SU-DHL-6 (cell line): ENCODE results near the gene MRPL38.

Source experiments
- H2AFZ ChIP-seq: fragments of 200-600 bp; sonication (generic); 2 replicates; pipeline ENCODE4 v1.6.1; 2014; ENCODE audit warnings: low read depth, mild to moderate bottlenecking, moderate library complexity, mixed read lengths, antibody characterized with exemption, low read length; ENCODE audit not compliant: severe bottlenecking
- H3F3A ChIP-seq: fragments of 200-600 bp; shearing (Covaris generic); 2 replicates; pipeline ENCODE4 v1.6.0; 2016; ENCODE audit warnings: antibody characterized with exemption, mild to moderate bottlenecking; ENCODE audit not compliant: insufficient read depth
- H3K27ac ChIP-seq: fragments of 200-600 bp; sonication (generic); 2 replicates; pipeline ENCODE4 v1.5.1; 2016; ENCODE audit warnings: low read depth, mild to moderate bottlenecking, low read length, moderate library complexity, mixed read lengths
- H3K27me3 ChIP-seq: fragments of 200-600 bp; sonication (generic), shearing (Covaris generic); 2 replicates; pipeline ENCODE4 v1.6.0; 2014; ENCODE audit warnings: mild to moderate bottlenecking, low read length
- H3K36me3 ChIP-seq: fragments of 200-600 bp; sonication (generic); 2 replicates; pipeline ENCODE4 v1.6.1; 2014; ENCODE audit warnings: mild to moderate bottlenecking, low read length, mixed read lengths
- H3K4me2 ChIP-seq: fragments of 300-600, 200-600 bp; shearing (Covaris generic), sonication (generic); 2 replicates; pipeline ENCODE4 v1.6.0; 2014; ENCODE audit warnings: low read length, low read depth, mild to moderate bottlenecking; ENCODE audit not compliant: poor library complexity, severe bottlenecking
- H3K4me3 ChIP-seq: fragments of 200-600 bp; sonication (generic); 2 replicates; pipeline ENCODE4 v1.5.1; 2014; ENCODE audit warnings: antibody characterized with exemption, low read length, mild to moderate bottlenecking, mixed read lengths; ENCODE audit not compliant: insufficient read depth, poor library complexity, severe bottlenecking
- H3K79me2 ChIP-seq: fragments of 200-600 bp; sonication (generic); 2 replicates; pipeline ENCODE4 v1.6.1; 2014; ENCODE audit warnings: mild to moderate bottlenecking, low read length, moderate library complexity; ENCODE audit not compliant: insufficient read depth
- H3K9ac ChIP-seq: fragments of 200-600 bp; sonication (generic); 2 replicates; pipeline ENCODE4 v1.7.0; 2014; ENCODE audit warnings: mild to moderate bottlenecking, low read length
- H3K9me2 ChIP-seq: fragments of 200-600 bp; sonication (generic); replicated peaks from 2 replicates; pipeline ENCODE4 v1.6.1; 2014; ENCODE audit warnings: low read length; ENCODE audit not compliant: insufficient read depth
- H3K9me3 ChIP-seq: fragments of 200-600 bp; sonication (generic); 2 replicates; pipeline ENCODE4 v1.6.1; 2014; ENCODE audit warnings: low read length, mixed read lengths; ENCODE audit not compliant: insufficient read depth
- H4K20me1 ChIP-seq: fragments of 200-600 bp; sonication (generic); 2 replicates; pipeline ENCODE4 v1.6.1; 2014; ENCODE audit warnings: low read depth, mild to moderate bottlenecking, antibody characterized with exemption, low read length, moderate library complexity, mixed read lengths
- CTCF ChIP-seq: fragments of 200-600 bp; sonication (generic); IDR thresholded peaks from one replicate; pipeline ENCODE4 v1.5.1; 2017; ENCODE audit warnings: antibody characterized with exemption, mild to moderate bottlenecking, low read length, moderate library complexity; ENCODE audit not compliant: insufficient read depth, poor library complexity, severe bottlenecking
- EZH2phosphoT487 ChIP-seq: fragments of 200-600 bp; sonication (generic), shearing (Covaris generic); conservative IDR thresholded peaks from 2 replicates; pipeline ENCODE4 v1.6.1; 2018; ENCODE audit warnings: mild to moderate bottlenecking, antibody characterized with exemption, low read length, moderate library complexity, mixed read lengths

MRPL38 gene

DNA sequence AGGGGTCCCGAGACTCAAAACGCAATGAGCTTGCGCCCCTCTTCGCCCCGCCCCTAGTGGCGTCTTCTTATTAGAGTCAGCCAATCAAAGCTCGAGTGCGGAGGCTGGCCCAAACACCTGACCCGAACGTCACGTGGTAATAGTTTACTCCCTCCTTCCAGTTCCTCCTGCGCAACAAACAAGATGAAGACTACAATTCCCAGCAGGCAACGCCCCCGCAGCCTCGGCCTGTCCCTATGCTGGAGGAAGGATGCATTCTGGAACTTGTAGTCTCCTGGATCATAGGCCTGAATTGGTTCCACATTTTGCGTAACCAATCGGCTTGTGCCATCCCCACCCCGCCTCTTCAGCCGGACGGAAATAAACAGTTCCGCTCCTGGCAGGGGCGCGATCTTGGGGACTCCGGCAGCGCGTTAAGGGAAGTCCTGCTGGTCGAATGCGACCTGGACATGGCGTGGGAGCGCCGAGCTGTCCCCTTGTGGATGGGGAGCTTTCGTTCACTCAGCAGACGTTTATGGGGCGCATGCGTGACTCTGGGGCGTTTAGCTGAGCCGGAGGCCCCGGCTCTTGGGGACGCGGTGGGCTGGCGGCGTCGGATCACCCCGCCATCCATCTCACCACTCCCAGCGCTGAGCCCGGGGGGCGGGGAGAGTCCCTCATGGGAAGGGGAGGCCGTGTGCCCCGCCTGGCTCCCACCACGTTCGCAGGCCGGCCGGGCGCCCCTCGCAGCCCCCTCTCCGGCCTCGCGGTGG lies 49.2 kb downstream of the MRPL38 start, which contains the start of gene WBP2:
Gene WBP2, minus strand, starts transcription at position 26 of the 752 bp plus-strand sequence. CDS start 38 bp downstream, outside the sequence.
- TF ChIP-seq EZH2phosphoT487, result no peak
- peak; percentile 55 for TF ChIP-seq CTCF
- peak within 1 kb of the TSS; percentile 57 for H2AFZ ChIP-seq

DNA sequence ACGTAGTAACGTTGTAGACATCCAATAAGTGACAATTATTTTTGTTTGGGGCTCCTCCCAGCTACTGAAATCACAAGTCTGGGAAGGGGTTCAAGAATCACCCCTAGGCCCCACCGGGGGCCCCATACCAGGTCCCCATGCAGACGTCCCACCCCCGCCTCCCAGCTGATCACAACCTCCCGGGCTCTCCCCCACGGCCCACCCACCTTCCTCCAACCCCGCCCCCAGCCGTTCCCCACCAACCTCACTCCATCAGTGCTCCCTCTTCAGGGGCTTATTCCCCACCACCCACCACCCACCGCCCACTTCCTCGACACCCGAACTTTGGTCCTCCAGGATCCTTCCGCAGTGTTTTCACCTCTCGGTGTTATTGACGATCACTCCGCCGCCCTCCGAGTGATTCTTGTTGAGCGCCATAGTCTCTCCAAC lies 49.8 kb downstream of the MRPL38 start:
- Histone ChIP-seq H3F3A (peaks cover 21% of the 10 kb centered on the region), H3K4me3 (peak overlapping the region; percentile 65), H3K9ac (peak overlapping the region; percentile 58), H2AFZ (no peak overlapping the region), H3K27me3 (no peaks in the 10 kb centered on the region), H4K20me1 (no peaks in the 10 kb centered on the region), H3K36me3 (no peaks in the 10 kb centered on the region), H3K9me3 (no peaks in the 10 kb centered on the region), H3K79me2 (peaks cover 11% of the 10 kb centered on the region; the same call in 1 of the 2 replicates), H3K27ac (no peak overlapping the region), H3K4me2 (peak overlapping the region; percentile 79), H3K9me2 (no peaks in the 10 kb centered on the region)
- TF ChIP-seq EZH2phosphoT487 (no peak), CTCF (no peak)

More for the DNA sequence above, 49.2 kb downstream of the MRPL38 start, which contains the start of gene WBP2:
- Histone ChIP-seq H3K9me2 (no peaks in the 10 kb centered on the region), H3K4me3 (peak within 1 kb of the TSS; percentile 72), H3K27ac (peak within 1 kb of the TSS; percentile 69), H3F3A (peaks cover 23% of the 10 kb centered on the region), H4K20me1 (no peaks in the 10 kb centered on the region), H3K9ac (peak within 1 kb of the TSS; percentile 83), H3K36me3 (no peaks in the 10 kb centered on the region), H3K27me3 (no peaks in the 10 kb centered on the region), H3K4me2 (peak within 1 kb of the TSS; percentile 96), H3K9me3 (no peaks in the 10 kb centered on the region), H3K79me2 (peaks cover 11% of the 10 kb centered on the region; the same call in 1 of the 2 replicates)

DNA sequence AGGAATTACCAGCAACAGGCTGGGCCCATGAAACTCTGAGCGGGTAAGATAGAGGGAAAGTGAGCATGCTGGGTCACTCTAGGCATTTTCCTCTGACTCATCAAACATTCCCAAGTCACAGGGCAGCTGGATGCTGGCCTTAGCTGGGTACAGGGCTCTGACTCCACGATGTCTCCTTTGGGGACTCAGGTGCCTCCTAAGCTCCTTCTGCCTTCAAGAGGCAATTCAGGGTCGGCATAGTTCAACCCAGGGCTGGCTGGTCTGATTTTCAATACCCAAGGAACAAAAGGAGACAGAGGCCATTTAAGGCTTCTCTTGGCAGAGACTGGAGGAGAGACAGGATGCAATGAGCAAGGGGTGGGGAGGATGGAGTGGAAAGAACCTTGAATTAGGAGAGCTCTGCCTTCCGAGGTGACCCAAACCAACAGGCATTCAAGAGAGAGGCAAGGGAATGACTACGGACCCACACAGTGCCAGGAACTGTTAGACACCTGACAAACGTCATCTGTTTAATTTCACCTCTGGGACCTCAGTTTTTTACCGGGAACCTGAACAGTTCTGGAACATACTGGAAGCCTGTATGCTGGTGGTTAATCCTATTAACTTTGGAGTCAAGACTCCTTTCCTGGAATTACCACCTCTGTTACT lies 50.5 kb downstream of the MRPL38 start:
- no peak overlapping the region for H2AFZ ChIP-seq
- peak overlapping the region; percentile 65 for H3K4me3 ChIP-seq
- H3K27ac ChIP-seq, result no peak overlapping the region

More for the DNA sequence above, 50.5 kb downstream of the MRPL38 start:
- no peaks in the 10 kb centered on the region for H3K9me2 ChIP-seq
- peak overlapping the region; percentile 58 for H3K9ac ChIP-seq
- H4K20me1 ChIP-seq, result no peaks in the 10 kb centered on the region
- H3K79me2 ChIP-seq, result peaks cover 11% of the 10 kb centered on the region; the same call in 1 of the 2 replicates
- no peaks in the 10 kb centered on the region for H3K36me3 ChIP-seq
- no peaks in the 10 kb centered on the region for H3K27me3 ChIP-seq
- peak overlapping the region; percentile 79 for H3K4me2 ChIP-seq
- H3F3A ChIP-seq, result peaks cover 16% of the 10 kb centered on the region
- TF ChIP-seq CTCF (no peak), EZH2phosphoT487 (no peak)
- no peaks in the 10 kb centered on the region for H3K9me3 ChIP-seq
